GM18861 (cell line): ENCODE measurements around the gene ANKRD42.
"Not testable (repeated sequence)": the region's sequence is repeated elsewhere in the genome, so short reads cannot be mapped to it uniquely, and the experiment has no call there.

Source experiments
- ATAC-seq: cut with Tn5 transposase; IDR thresholded peaks from one replicate; pipeline ENCODE4 v1.9.1; 2021; ENCODE audit not compliant: unreplicated experiment

Gene ANKRD42

DNA sequence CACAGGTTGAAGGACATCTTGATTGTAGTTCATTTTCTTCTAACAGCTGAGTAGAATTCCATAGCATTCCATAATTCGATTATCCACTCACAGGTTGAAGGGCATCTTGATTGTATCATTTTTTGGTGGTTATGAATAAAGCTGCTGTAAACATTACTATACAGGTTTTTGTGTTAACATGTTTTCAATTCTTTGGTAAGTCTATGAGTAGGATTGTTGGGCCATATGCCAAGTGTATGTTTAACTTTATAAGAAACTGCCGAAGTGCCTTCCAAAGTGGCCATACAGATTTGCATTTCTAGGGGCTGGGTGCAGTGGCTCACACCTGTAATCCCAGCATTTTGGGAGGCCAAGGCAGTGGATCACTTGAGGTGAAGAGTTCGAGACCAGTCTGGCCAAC is 44.6 kb downstream of the ANKRD42 start:
- no peak for ATAC-seq

DNA sequence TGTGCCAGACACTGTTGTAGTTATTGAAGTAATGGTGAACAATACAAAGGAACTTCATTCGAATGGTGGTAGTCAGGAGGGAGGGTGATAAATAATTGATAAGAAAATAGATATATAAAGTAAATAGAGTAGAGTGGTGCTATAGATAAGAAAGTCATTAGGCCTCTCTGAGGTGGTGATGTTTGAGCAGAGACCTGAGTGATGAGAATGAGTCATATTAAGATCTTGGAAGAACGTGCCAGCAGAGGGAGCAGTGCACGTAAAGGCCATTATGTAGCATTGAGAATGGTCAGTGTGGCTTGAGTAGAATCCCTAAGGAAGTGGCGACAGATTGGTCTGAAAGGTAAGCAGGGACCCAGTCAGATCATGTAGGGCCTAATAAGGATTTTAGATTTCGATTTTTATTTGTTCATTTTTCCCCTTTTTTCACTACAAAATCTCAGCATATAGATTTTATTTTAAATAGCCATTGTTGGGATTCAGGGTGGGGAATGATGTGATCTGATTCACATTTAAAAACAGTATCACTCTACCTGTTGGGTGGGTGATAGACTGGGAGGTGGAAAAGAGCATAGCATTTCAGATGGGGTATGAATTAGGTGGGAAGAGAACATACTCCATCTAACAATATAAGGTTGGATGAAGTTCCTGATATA is 47.9 kb downstream of the ANKRD42 start:
- peak; percentile 82 for ATAC-seq

DNA sequence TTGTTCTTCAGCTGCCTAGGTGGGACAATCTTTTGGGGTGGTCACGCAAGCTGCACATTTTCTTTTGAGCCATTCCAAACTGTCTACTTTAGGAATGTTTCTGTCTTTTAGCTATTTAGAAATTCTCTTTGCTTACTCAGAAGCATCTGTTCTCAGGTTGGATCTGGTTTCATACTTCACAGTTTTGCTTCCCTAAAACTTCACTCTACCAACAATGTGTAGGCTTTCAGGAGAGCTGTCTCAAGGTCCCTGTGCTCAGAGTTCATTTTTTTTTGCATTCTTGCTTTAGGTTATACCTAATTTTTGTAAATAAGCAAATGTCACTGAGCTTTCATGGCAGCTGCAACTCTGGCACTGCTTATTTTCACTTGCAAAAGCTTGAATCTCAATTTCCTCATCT is 55.9 kb downstream of the ANKRD42 start:
- no peak for ATAC-seq

DNA sequence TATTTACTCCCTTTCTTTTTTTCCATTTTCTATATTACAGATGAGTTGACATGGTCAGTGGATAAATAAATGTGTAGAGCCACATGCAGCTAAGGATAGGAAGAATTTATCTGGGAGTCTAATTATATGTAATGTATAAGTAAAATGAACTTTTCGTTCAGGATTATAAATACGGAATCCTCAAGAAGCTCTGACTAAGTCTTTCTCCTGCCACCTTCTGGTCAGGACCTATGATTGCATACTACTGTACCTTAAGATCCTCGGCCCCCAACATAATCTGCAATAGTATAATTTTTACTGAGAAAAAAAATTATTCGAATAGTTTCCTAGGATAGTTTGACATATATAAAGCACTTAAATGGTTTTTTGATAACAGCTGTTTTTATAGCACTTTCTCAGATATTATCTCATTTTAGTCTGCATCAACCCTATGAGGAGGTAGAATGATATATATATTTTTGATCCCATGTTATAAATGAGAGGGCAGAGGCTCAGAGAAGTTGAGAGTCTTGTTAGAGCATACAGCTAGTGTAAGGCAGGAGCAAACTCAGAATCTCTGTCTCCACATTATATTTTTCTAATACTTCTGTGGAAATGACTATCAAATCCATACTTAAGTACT is 56.6 kb downstream of the ANKRD42 start:
- peak; percentile 77 for ATAC-seq

DNA sequence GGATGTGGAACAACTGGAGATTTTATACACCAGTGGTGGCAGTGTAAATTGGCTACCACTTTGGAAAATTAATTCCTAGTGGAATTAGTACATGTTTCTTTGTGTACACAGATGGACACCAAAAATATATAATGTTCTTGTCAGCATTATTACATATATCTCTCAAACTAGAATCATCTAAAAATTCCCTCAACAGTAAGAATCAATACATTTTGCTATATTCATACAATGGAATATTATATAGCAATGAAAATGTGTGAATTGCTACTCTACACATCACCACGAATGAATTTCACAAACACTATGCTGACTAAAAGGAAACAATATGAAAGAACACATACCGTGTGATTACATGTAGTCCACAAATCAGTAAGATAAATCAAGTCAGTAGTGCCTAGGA is 58.8 kb downstream of the ANKRD42 start:
- no peak for ATAC-seq

DNA sequence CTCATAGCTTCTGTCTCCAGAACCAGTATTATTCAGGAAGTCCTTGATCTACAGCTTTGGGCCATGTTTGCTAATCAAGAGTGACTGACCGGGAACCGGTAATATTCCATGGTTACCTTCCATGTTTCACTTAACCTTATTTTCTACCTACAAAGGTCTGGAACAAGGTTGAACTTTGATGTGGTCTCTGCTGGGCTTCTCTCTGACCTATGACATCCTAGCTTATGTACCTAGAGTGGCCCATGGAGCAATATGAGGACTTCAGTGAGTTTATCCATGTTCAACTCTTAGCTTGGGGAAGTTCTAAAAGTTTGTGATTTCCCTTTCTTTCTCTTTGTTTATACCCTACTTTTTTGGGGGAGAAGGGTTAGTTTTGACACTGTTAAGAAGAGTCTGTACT is 59.4 kb downstream of the ANKRD42 start:
- ATAC-seq: no peak

DNA sequence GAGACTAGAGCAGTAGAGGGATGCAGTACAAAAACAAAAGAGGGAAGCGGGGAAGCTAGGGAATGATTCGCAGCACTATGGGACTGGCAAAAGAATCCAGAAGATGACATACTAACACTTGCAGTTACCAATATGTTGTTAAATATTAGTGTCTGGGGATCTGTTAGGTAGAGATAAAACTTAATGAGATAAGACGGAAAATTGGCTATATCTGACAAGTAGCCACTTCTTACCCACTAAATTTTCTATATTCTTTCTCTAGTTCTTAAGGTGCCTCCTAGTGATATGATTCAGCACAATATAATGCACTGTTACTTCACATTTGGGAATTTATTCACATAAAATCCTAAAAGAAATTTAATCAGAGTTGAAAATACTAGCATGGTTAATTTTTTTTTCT is 61.9 kb downstream of the ANKRD42 start:
- ATAC-seq: no peak

DNA sequence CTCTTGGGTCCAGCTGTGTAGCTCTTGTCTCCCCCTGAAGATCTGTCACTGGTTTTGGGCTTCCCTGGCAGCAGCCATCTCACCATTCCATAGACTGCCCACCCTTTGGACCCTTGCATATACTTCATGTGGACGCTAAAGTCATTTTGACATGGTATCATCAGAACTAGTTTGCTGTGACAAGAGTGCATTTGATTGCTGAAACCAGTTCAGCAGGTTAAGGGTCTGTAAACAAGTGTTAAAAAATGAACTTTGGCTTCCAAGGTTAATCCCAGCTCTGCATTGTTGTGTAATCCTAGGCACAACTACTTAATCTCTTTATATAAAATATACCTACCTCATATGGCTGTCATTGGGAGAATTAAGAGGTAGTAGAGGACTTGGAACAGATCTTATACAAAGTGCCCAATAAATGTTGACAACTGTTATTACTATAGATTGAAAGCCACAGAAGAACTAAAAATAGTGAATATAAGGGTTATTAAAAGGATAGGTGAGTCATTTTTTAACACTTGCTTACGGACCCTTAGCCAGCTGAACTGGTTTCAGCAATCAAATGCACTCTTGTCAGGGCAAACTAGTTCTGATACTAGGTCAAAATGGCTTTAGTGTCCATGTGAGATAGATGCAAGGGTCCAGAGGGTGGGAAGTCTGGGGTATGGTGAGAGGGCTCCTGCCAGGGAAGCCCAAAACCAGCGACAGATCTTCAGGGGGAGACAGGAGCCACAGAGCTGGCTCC is 63.3 kb downstream of the ANKRD42 start:
- no peak for ATAC-seq

DNA sequence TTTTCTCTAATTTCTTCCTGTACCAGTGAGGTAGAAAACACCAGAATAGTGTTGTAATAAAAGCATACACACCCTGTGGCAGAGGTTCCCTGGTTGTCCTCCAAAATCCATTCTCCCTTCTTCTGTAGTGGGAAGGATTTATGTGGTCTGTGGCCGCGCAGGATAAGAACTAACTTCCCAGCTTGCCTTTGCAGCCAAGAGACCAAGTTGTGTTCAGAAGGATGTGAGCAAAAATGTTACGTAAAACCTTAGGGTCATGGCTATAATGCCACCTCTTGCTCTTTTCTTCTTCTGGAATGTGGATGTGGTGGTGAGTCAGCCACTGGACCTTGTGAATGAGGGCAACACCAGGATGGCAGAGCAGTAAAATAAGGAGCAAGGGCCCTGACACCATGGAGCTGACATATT is 64.3 kb downstream of the ANKRD42 start:
- ATAC-seq: no peak

DNA sequence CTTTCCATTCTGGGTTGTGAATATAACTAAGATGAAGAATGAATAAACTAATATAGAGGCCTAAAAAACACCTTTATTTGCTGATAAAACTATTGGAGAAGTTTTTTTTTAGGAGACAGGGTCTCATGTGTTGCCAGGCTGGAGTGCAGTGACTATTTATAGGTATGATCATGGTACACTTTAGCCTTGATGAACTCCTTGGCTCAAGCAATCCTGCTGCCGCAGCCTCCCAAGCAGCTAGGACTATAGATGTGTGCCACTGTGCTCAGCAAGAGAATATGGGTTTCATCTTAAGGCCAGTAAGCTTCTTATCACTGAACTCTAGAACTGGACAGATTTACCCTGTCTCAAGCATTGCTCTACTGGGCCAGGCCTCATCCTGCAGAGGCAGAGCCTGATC is 66.0 kb downstream of the ANKRD42 start:
- no peak for ATAC-seq

DNA sequence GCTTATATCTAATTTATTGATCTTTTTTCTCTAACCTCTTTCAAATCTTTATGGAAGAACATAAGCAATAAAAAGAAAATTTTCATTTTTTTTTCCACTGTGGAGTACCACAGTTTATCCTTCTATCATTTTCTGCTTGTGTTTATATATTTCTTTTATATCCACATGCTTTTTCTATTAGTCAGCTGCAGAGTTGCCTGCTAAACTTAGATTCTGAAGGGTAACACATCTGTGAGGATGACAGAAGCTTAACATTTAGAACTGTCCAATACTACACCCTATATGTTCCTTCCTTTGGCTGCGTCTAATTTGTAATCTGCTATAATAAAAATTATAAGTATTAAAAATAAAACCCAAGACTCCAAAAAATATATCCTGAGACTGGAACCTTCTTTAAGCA is 71.8 kb downstream of the ANKRD42 start:
- no peak for ATAC-seq

DNA sequence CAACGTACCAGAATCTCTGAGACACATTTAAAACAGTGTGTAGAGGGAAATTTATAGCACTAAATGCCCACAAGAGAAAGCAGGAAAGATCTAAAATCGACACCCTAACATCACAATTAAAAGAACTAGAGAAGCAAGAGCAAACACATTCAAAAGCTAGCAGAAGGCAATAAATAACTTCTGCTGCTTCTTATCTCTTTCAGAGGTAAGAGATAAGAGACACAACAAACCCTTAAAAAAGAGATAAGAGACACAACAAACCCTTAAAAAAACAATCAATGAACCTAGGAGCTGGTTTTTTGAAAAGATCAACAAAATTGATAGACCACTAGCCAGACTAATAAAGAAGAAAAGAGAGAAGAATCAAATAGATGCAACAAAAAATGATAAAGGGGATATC is 75.6 kb downstream of the ANKRD42 start:
- not testable (repeated sequence) for ATAC-seq

DNA sequence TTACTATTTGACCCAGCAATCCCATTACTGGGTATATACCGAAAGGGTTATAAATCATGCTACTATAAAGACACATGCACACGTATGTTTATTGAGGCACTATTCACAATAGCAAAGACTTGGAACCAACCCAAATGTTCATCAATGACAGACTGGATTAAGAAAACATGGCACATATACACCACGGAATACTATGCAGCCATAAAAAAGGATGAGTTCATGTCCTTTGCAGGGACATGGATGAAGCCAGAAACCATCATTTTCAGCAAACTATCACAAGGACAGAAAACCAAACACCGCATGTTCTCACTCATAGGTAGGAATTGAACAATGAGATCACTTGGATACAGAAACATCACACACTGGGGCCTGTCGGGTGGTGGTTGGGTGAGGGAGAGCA is 78.2 kb downstream of the ANKRD42 start:
- ATAC-seq: not testable (repeated sequence)

DNA sequence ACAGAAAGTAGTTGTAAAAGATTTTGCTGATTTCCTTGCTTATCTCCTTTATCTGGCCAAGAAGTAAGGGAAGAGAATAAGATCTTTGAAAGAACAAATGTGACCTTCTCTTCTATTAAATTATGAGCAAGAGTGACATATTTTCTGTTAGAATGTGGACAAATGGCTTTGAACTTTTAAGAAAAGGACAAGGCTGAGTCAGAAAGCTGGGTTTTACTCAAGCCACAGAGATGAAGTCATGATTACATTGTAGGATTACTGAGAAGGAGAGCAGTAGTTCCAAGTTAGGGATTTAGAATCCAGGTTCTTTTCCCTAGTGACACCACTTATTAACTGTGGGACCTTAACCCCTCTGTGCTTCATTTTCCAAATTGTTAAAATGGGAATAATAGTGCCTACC is 79.1 kb downstream of the ANKRD42 start:
- no peak for ATAC-seq

DNA sequence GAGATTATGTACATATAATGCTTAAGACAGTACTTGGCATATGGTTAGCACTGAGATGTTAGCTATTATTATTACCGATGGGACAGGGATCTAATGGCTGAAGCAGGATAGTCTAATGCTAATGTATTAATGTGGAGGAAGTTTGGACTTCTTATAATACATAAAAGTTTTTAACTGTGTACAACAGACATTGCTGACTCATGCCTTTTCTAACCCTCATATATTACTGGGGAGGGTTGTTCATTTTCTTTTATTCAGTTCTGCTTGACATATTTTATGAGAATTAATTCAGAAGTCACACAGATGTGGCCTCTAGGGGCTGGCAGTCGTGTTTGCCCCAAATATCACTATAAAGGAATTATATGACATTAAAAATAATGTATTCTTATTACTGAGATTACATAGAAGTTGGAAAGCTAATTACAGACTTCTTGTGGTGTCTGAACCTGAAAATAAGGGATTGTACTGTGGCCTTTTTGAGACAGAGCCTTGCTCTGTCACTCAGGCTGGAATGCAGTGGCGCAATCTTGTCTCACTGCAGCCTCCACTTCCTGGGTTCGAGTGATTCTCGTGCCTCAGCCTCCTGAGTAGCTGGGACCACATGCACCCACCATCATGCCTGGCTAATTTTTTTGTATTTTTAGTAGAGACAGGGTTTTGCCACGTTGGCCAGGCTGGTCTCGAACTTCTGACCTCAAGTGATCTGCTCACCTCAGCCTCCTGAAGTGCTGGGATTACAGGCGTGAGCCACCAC is 82.6 kb downstream of the ANKRD42 start:
- no peak for ATAC-seq

DNA sequence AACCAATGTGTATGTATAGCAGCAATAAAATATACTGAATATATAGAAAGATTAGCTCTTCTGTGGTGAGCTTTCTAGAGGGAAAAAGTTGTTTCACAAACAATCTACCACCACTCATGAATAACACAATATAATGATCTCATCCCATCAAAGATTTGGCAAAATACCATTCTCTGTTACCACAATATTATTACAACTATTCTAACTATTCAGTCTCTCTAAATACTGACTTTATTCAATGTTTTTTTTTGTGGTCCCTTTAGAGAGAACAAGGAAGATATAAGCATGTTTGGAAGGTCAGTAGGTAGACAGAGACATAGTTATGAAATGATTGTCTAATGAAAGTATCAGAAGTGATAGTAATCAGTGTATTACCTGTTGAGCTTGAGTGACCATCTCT is 84.8 kb downstream of the ANKRD42 start:
- ATAC-seq: no peak

DNA sequence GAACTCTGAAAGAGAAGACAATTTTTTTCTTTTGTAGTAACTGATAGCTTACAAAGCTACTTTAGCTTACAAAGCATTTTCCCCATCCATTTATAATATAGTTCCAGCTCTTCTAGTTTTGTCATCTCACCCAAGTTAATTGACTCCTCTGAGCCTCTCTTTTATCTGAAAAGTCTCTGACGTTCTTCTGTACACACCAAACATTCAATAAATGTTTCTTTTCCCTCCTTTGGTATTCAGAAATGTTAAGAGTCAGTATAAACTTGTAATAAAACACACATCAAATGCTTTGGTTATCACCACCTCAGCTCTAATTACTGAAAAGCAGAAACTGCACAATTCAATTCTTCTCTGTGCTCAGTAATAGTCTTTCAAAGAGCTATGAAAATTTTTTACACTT is 86.7 kb downstream of the ANKRD42 start:
- no peak for ATAC-seq

DNA sequence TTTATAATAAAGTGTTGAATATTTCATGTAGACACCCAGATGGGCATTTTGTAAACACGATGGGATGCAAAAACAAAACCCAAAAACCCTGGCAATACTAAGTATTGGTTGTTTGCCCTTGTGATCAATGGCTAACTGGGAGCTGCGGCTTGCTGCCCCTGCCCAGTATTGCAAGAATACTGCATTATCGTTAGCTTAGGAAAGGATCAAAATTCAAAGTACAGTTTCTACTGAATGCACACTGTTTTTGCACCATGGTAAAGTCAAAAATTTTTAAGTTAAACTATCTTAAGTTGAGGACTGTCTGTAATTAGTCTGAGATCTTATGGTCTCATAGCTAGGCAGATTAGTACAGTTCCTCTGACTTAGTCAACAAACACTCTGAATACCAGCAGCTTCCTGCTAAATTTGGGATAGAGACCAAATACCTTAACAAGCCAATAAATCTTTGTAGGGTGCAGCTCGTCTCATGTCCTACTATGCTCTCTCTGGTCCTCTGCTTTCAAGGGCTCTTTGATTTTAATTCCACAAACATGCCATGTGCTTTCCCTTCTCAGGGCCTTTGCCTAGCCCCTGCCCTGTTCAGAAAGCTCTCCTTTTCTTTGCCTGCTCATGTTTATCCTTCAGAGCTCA is 88.7 kb downstream of the ANKRD42 start:
- no peak for ATAC-seq

DNA sequence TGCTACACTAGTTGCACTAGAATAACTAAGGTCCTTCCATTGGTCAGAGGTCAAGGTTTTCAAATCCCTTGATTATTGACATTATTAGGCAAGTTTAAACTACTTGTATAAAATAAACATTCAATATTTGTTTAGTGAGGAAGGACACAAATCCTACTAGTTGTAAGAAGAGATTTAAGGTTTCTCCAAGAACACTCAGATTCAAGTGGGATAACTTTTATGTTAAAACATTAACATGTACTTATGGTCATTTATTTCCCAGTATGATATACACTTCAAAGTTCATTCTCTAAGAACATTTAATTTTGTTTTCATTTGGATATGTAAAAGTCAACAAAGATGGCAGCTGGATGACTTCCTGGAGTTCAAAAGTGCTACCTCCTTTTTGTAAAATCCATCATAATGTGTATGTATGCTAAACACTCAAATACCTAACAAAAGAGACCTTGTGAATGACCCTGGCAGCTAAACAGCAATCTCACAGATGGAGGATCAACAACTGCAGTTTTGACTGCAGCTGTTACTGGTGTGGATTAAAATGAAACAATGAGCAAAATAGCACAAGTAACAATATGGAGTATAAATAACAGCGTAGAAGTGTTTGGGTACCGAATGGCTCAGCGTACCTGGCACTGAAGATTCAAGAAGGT is 91.1 kb downstream of the ANKRD42 start:
- no peak for ATAC-seq

DNA sequence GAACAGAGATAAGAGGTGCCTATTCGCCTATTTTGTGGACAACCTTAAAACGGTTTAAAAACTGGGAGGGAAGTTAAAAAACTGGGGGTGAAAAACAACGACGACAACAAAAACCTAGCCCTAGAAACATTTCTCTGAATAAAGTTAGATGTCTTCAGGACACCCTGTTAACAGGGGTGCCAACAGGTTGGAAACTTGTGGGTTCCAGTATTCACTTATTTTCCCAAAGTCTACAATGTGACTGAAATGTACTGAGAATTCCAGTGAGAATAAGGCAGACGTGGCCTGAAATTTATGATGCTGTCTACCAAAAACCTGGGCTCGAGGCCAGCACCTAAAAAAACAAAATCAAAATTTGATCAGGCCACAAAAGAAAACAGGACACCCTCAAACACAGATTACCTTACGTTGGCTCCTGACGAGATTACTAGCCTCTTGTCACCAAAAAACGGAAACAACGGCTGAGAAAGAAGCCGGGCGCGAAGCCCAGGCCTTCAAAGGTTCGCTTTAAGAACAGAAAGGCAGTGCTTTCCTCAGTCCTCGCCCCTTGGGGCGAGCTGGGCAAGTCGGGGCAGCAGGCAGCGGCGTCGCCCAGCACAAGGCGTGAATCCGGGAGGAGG is 91.7 kb downstream of the ANKRD42 start:
- peak; percentile 31 for ATAC-seq
